A549 (cell line): ENCODE data around the gene ELF2. TPM values are rescaled to one million over a fixed set of nuclear protein-coding genes. Genes with fewer than 3 reads are reported as not detected.
A peak's percentile ranks its signal among the peaks of the same experiment; 100 is the strongest.

Source experiments
- ATAC-seq, 2 experiments: fragments of 200-7000 bp in 1 of 2; fragments of >200 bp in 1 of 2; cut with Nextera tagmentation in 1 of 2; cut with Tn5 transposase in 1 of 2; 3 replicates each; pipeline versions ENCODE4 v1.8.0 to v1.9.1; 2018 to 2020; ENCODE audit warnings: mild to moderate bottlenecking in 1 of 2, moderate library complexity in 1 of 2
- CTCF ChIA-PET: fragments of 300-600 bp; sonication (Branson Sonifier 250); formaldehyde crosslinking; extraction: SDS; loops from one replicate; lab custom pipeline; 2021; ENCODE audit warnings: antibody characterized with exemption, inconsistent platforms; lab: Yijun Ruan, JAX
- POLR2A ChIA-PET: fragments of 350-600 bp; formaldehyde crosslinking; extraction: SDS; loops from one replicate; lab custom pipeline; 2021; ENCODE audit warnings: antibody characterized with exemption, inconsistent platforms; lab: Yijun Ruan, JAX
- DNase-seq, 2 experiments: peaks; one replicate each; pipeline versions ENCODE4 v3.0.0 to v3.0.0-alpha.2; 2011 to 2016; ENCODE audit warnings: low read depth in 1 of 2, low spot score in 1 of 2
- FAIRE-seq: peaks from 2 replicates; lab custom pipeline; 2011; peaks lifted over from hg19 to GRCh38; lab: Jason Lieb, UNC
- H3K27ac ChIP-seq, 2 experiments: fragments of >200 bp; sonication (Bioruptor Twin); formaldehyde crosslinking; 3 replicates each; pipeline ENCODE4 v1.5.1; 2016 to 2017
- H3K4me1 ChIP-seq: fragments of >200 bp; sonication (Bioruptor Twin); formaldehyde crosslinking; 3 replicates; pipeline ENCODE4 v1.6.1; 2016
- H3K4me2 ChIP-seq: fragments of >200 bp; sonication (Bioruptor Twin); formaldehyde crosslinking; 3 replicates; pipeline ENCODE4 v1.6.1; 2016
- H3K4me3 ChIP-seq: fragments of >200 bp; sonication (Bioruptor Twin); formaldehyde crosslinking; 3 replicates; pipeline ENCODE4 v1.5.1; 2016
- H3K9me3 ChIP-seq: fragments of >200 bp; sonication (Bioruptor Twin); formaldehyde crosslinking; 3 replicates; pipeline ENCODE4 v1.6.1; 2016
- ATOH8 ChIP-seq: fragments of 250-450 bp; sonication (Bioruptor Pico); IDR thresholded peaks from 2 replicates; pipeline ENCODE4 v1.5.0; 2020; ENCODE audit warnings: low read depth, mild to moderate bottlenecking, moderate library complexity
- BCL3 ChIP-seq: fragments of >200 bp; sonication (Bioruptor Twin); formaldehyde crosslinking; IDR thresholded peaks from 3 replicates; pipeline ENCODE4 v1.6.1; 2016
- BHLHE40 ChIP-seq: IDR thresholded peaks from 2 replicates; pipeline ENCODE4 v1.6.1; 2012; ENCODE audit warnings: low read depth, low read length, inconsistent platforms
- CBX8 ChIP-seq: fragments of 200-600 bp; sonication (generic); IDR thresholded peaks from 2 replicates; pipeline ENCODE4 v1.6.1; 2016
- CEBPB ChIP-seq, 2 experiments: fragments of >200 bp in 1 of 2; sonication (Bioruptor Twin) in 1 of 2; formaldehyde crosslinking in 1 of 2; IDR thresholded peaks; 2 replicates each; pipeline ENCODE4 v1.6.1; 2012 to 2016
- CTCF ChIP-seq: fragments of >200 bp; sonication (Bioruptor Twin); formaldehyde crosslinking; IDR thresholded peaks from 3 replicates; pipeline ENCODE4 v1.5.1; 2016
- E2F6 ChIP-seq: IDR thresholded peaks from 2 replicates; pipeline ENCODE4 v1.6.1; 2012; ENCODE audit warnings: low read depth, borderline replicate concordance
- ELK1 ChIP-seq: fragments of 150-350 bp; IDR thresholded peaks from 2 replicates; pipeline ENCODE4 v1.6.1; 2014; ENCODE audit warnings: low read depth, mild to moderate bottlenecking, low read length
- ESRRA ChIP-seq: fragments of 150-350 bp; IDR thresholded peaks from 2 replicates; pipeline ENCODE4 v1.6.1; 2014; ENCODE audit warnings: mild to moderate bottlenecking, low read length, borderline replicate concordance
- GATA3 ChIP-seq: IDR thresholded peaks from 2 replicates; pipeline ENCODE4 v1.6.1; 2012; ENCODE audit warnings: borderline replicate concordance
- HDAC2 ChIP-seq: fragments of 200-600 bp; sonication (generic); IDR thresholded peaks from 2 replicates; pipeline ENCODE4 v1.6.1; 2016
- HES2 ChIP-seq: fragments of >200 bp; sonication (Bioruptor Twin); formaldehyde crosslinking; IDR thresholded peaks from 2 replicates; pipeline ENCODE4 v1.6.1; 2016
- HOXA7 ChIP-seq: fragments of 250-450 bp; sonication (Bioruptor Pico); IDR thresholded peaks from 2 replicates; pipeline ENCODE4 v1.5.0; 2020; ENCODE audit warnings: mild to moderate bottlenecking, moderate library complexity
- HOXB5 ChIP-seq: fragments of 250-450 bp; sonication (Bioruptor Pico); IDR thresholded peaks from 2 replicates; pipeline ENCODE4 v1.5.0; 2020; ENCODE audit warnings: mild to moderate bottlenecking, moderate library complexity
- JUN ChIP-seq, 2 experiments: fragments of >200 bp; sonication (Bioruptor Twin); formaldehyde crosslinking; IDR thresholded peaks; 2 replicates in 1 of 2; 3 replicates in 1 of 2; pipeline ENCODE4 v1.6.1; 2016 to 2017
- KDM1A ChIP-seq: fragments of 200-600 bp; sonication (generic); IDR thresholded peaks from 2 replicates; pipeline ENCODE4 v1.6.1; 2016; ENCODE audit warnings: low read depth, mild to moderate bottlenecking
- MAZ ChIP-seq: fragments of 150-350 bp; IDR thresholded peaks from 2 replicates; pipeline ENCODE4 v1.6.1; 2014; ENCODE audit warnings: antibody characterized with exemption, low read depth, low read length, borderline replicate concordance
- NFE2L2 ChIP-seq: fragments of 150-350 bp; conservative IDR thresholded peaks from 2 replicates; pipeline ENCODE4 v1.6.1; 2014; ENCODE audit warnings: low read length
- NR3C1 ChIP-seq: fragments of >200 bp; sonication (Bioruptor Twin); formaldehyde crosslinking; IDR thresholded peaks from 3 replicates; pipeline ENCODE4 v1.6.1; 2017
- PBX3 ChIP-seq: IDR thresholded peaks from 2 replicates; pipeline ENCODE4 v1.6.1; 2012
- RCOR1 ChIP-seq: fragments of 150-350 bp; IDR thresholded peaks from 2 replicates; pipeline ENCODE4 v1.6.1; 2014; ENCODE audit warnings: antibody characterized with exemption, low read length, low read depth
- REST ChIP-seq: fragments of 200-600 bp; sonication (generic); IDR thresholded peaks from 2 replicates; pipeline ENCODE4 v1.6.1; 2016; ENCODE audit warnings: antibody characterized with exemption, mild to moderate bottlenecking, moderate library complexity
- RFX5 ChIP-seq: fragments of 450-650 bp; IDR thresholded peaks from 2 replicates; pipeline ENCODE4 v1.7.1; 2014; ENCODE audit warnings: antibody characterized with exemption, mild to moderate bottlenecking, moderate library complexity
- SREBF2 ChIP-seq: fragments of 450-650 bp; IDR thresholded peaks from 2 replicates; pipeline ENCODE4 v1.6.1; 2014; ENCODE audit warnings: mild to moderate bottlenecking, moderate library complexity
- TP53 ChIP-seq: fragments of 250-450 bp; sonication (Bioruptor Pico); IDR thresholded peaks from 2 replicates; pipeline ENCODE4 v1.5.0; 2021; ENCODE audit warnings: mild to moderate bottlenecking, moderate library complexity
- USF2 ChIP-seq: fragments of 450-650 bp; IDR thresholded peaks from 2 replicates; pipeline ENCODE4 v1.6.1; 2014; ENCODE audit warnings: antibody characterized with exemption
- ZFP36 ChIP-seq: fragments of 450-650 bp; IDR thresholded peaks from 2 replicates; pipeline ENCODE4 v1.6.1; 2014; ENCODE audit warnings: borderline replicate concordance; ENCODE audit not compliant: partially characterized antibody
- ZNF302 ChIP-seq: fragments of 250-450 bp; sonication (Bioruptor Pico); IDR thresholded peaks from 2 replicates; pipeline ENCODE4 v1.9.0; 2021; ENCODE audit warnings: inconsistent platforms, mild to moderate bottlenecking, moderate library complexity
- ZSCAN20 ChIP-seq: fragments of 250-450 bp; sonication (Bioruptor Pico); IDR thresholded peaks from 2 replicates; pipeline ENCODE4 v1.8.0; 2022; ENCODE audit warnings: mild to moderate bottlenecking, moderate library complexity
- WGBS: methylation state at CpG from one replicate; pipeline ENCODE4 v1.1.6; 2017; ENCODE audit errors: missing lambda C conversion rate; 5-methylcytosine and 5-hydroxymethylcytosine counted together
- polyA plus RNA-seq, 4 experiments: library from polyadenylated mRNA; depleted of rRNA in 3 of 4; stranded (reverse); fragments of >200 nt; fragmentation: RNase III in 1 of 4; extraction: RNeasy Plus Mini Kit Qiagen cat#74134 plus additional on column Dnase treatment in 1 of 4; gene quantifications; 2 replicates in 3 of 4; 3 replicates in 1 of 4; pipeline ENCODE4 v1.2.3, GENCODE V29; 2011 to 2017

The ELF2 gene
- polyA plus RNA-seq, 2 of the 4 experiments (the other 2 are of a cell fraction): 12.7 to 24.3 TPM

GRCh38 chr4:139015269-139015947 lies 161.6 kb downstream of the ELF2 start, which contains the start of gene NOCT:
NOCT (plus strand) TSS chr4:139015781; CDS start chr4:139015982, 201 bp downstream.
- WGBS: 1% methylated on average over 28 of the region's 62 CpGs
- H3K4me1 ChIP-seq: peaks cover 55% of the 10 kb centered on the region
- H3K4me3 ChIP-seq: peak within 1 kb of the TSS; percentile 91
- FAIRE-seq (no peak), ATAC-seq (peak; percentile 92 to 93), DNase-seq (peak; percentile 72 to 91)
- no peaks in the 10 kb centered on the region for H3K9me3 ChIP-seq
- CTCF ChIA-PET: interaction anchor here (0.9 to 4.1 kb wide), 2 partner anchors 12 to 15 kb away, joined by 4 to 32 read pairs; no protein-coding TSS in a partner anchor
- H3K4me2 ChIP-seq: peak within 1 kb of the TSS; percentile 91
- POLR2A ChIA-PET: interaction anchor here (0.7 to 1.7 kb wide), 8 partner anchors 10 to 117 kb away, joined by 3 to 7 read pairs (median 3); no protein-coding TSS in a partner anchor
- H3K27ac ChIP-seq: peak within 1 kb of the TSS; percentile 84 to 99
- no peak for TF ChIP-seq KDM1A
- no peak for TF ChIP-seq NFE2L2
- no peak for TF ChIP-seq TP53
- TF ChIP-seq ATOH8: no peak
- peak; percentile 72 for TF ChIP-seq REST
- peak; percentile 63 for TF ChIP-seq USF2
- TF ChIP-seq HOXA7 (CRISPR knock-in tag): no peak
- no peak for TF ChIP-seq E2F6
- TF ChIP-seq GATA3: peak; percentile 74
- TF ChIP-seq ESRRA: no peak
- no peak for TF ChIP-seq MAZ
- no peak; the same call in 1 of the 2 replicates for TF ChIP-seq PBX3
- TF ChIP-seq CBX8: no peak
- no peak for TF ChIP-seq ELK1
- peak in 1 of 2 experiments; percentile 84; a peak in 3 of 5 replicates for TF ChIP-seq JUN (IDR thresholded peaks at IDR 0.05)
- TF ChIP-seq HOXB5 (CRISPR knock-in tag): no peak
- TF ChIP-seq RCOR1: no peak
- no peak for TF ChIP-seq RFX5
- TF ChIP-seq SREBF2: no peak
- no peak for TF ChIP-seq ZFP36
- TF ChIP-seq ZSCAN20 (CRISPR knock-in tag): no peak
- peak; percentile 75; the same call in 1 of the 3 replicates for TF ChIP-seq BCL3
- peak in 1 of 2 experiments; percentile 4; a peak in 1 of 4 replicates for TF ChIP-seq CEBPB (IDR thresholded peaks at IDR 0.05)
- no peak for TF ChIP-seq HES2
- no peak for TF ChIP-seq NR3C1
- no peak for TF ChIP-seq CTCF
- TF ChIP-seq HDAC2: no peak
- TF ChIP-seq ZNF302 (CRISPR knock-in tag): no peak
- peak; percentile 72 for TF ChIP-seq BHLHE40
